Measurements from ENCODE around the gene RIMS4.

RIMS4 gene

DNA sequence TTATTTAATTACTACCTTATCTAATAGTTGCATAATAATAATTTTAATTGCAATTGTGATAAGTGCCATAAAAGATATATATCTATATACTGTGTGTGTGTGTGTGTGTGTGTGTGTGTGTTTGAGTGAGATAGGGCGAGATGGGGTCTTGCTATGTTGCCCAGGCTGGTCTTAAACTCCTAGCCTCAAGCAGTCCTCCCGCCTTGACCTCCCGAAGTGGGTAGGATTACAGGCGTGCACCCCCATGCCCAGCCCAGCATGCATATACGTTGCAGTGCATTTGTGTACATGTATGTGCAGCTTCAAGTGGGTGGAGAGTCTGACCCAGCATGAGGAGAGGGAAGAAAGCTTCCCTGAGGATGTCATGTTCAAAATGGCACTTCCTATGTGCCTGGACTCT lies 4.6 kb upstream of the RIMS4 start:
- no CpG with 5 or more reads among the region's 5 CpGs for WGBS (ENCODE audit: extremely low coverage, insufficient coverage, low lambda C conversion rate)
- no peaks in the 10 kb centered on the region for H3K4me1 ChIP-seq (ENCODE audit: control insufficient read depth, low read depth, low read length)
- no peak overlapping the region for H2BK15ac ChIP-seq (replicated peaks; ENCODE audit: low read depth)
- no peak overlapping the region for H3K4me2 ChIP-seq (ENCODE audit: low read length)
- H3K27me3 ChIP-seq (ENCODE audit: insufficient read depth, low read length, poor library complexity) = peaks cover 4% of the 10 kb centered on the region
- no peak overlapping the region for H3K9ac ChIP-seq (ENCODE audit: low read length)
- no peak overlapping the region for H2BK120ac ChIP-seq (ENCODE audit: low read depth, low read length)
- no peaks in the 10 kb centered on the region for H3K79me2 ChIP-seq (ENCODE audit: control insufficient read depth, insufficient read depth, low read length)
- no peak overlapping the region for H3K4ac ChIP-seq (ENCODE audit: low read depth, low read length)
- H3K18ac ChIP-seq (ENCODE audit: low read length) = no peak overlapping the region
- no peak overlapping the region for H3K27ac ChIP-seq (ENCODE audit: low read depth, low read length)
- H3K36me3 ChIP-seq (ENCODE audit: control insufficient read depth, insufficient read depth, low read length) = no peaks in the 10 kb centered on the region
- no peak overlapping the region for H2BK5ac ChIP-seq (ENCODE audit: low read length)
- H2AK5ac ChIP-seq (ENCODE audit: low read length) = no peak overlapping the region
- H4K5ac ChIP-seq (ENCODE audit: low read length) = no peak overlapping the region
- H3K79me1 ChIP-seq (ENCODE audit: low read length) = no peaks in the 10 kb centered on the region
- no peak overlapping the region for H4K8ac ChIP-seq (ENCODE audit: low read depth, low read length)
- no peak overlapping the region for H3K56ac ChIP-seq (ENCODE audit: low read length)
- DNase-seq = no peak
- no peak overlapping the region for H3K4me3 ChIP-seq (ENCODE audit: low read length)
- no peak overlapping the region for H3K23ac ChIP-seq (ENCODE audit: low read length)

DNA sequence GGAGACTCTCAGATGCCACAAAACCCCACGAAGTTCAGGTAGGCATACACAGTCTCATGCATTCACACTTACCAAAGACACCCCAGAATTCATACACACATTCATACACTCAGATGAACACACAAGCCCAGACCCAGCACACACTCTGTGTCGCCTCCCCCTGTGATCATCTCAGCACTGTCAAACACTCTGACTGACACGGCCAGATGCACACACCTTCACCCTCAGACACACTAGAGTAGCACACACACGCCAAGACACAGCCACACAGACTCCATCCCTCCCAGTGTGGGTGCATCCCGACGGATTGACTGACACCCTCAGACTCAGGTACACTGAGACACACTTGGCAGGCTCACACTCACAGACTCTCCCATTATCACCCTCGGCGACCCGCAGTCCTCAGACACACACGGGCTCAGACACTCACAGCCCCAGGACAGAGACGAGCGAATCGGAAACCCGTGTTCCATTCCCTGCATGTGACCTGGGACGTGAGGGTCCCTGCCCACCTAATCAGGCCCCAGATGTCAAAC lies 872 bp upstream of the RIMS4 start:
- Histone ChIP-seq H3K18ac (ENCODE audit: low read length) (no peak overlapping the region), H3K4me1 (ENCODE audit: control insufficient read depth, low read depth, low read length) (no peaks in the 10 kb centered on the region), H3K9ac (ENCODE audit: low read length) (no peak overlapping the region), H3K79me1 (ENCODE audit: low read length) (no peaks in the 10 kb centered on the region), H3K23ac (ENCODE audit: low read length) (no peak overlapping the region), H4K5ac (ENCODE audit: low read length) (no peak overlapping the region), H2BK120ac (ENCODE audit: low read depth, low read length) (no peak overlapping the region), H2BK15ac (replicated peaks; ENCODE audit: low read depth) (no peak overlapping the region), H3K36me3 (ENCODE audit: control insufficient read depth, insufficient read depth, low read length) (no peaks in the 10 kb centered on the region), H3K27ac (ENCODE audit: low read depth, low read length) (no peak overlapping the region), H3K4ac (ENCODE audit: low read depth, low read length) (no peak overlapping the region), H3K79me2 (ENCODE audit: control insufficient read depth, insufficient read depth, low read length) (no peaks in the 10 kb centered on the region), H2AK5ac (ENCODE audit: low read length) (no peak overlapping the region), H3K4me3 (ENCODE audit: low read length) (no peak overlapping the region), H2BK5ac (ENCODE audit: low read length) (no peak overlapping the region), H3K4me2 (ENCODE audit: low read length) (no peak overlapping the region), H4K8ac (ENCODE audit: low read depth, low read length) (no peak overlapping the region), H3K56ac (ENCODE audit: low read length) (no peak overlapping the region), H3K27me3 (ENCODE audit: insufficient read depth, low read length, poor library complexity) (peaks cover 11% of the 10 kb centered on the region)
- WGBS (ENCODE audit: extremely low coverage, insufficient coverage, low lambda C conversion rate) = no CpG with 5 or more reads among the region's 15 CpGs
- DNase-seq = no peak

- no peaks in the 10 kb centered on the region for H3K36me3 ChIP-seq (ENCODE audit: control insufficient read depth, insufficient read depth, low read length)
- no peak overlapping the region for H3K27ac ChIP-seq (ENCODE audit: low read depth, low read length)
- no CpG with 5 or more reads among the region's 49 CpGs for WGBS (ENCODE audit: extremely low coverage, insufficient coverage, low lambda C conversion rate)
- no peak overlapping the region for H3K4me3 ChIP-seq (ENCODE audit: low read length)
- H3K23ac ChIP-seq (ENCODE audit: low read length) = no peak overlapping the region
- peak; percentile 25 for DNase-seq
- peak overlapping the region; percentile 67 for H3K56ac ChIP-seq (ENCODE audit: low read length)
- no peak overlapping the region for H2BK120ac ChIP-seq (ENCODE audit: low read depth, low read length)
- no peaks in the 10 kb centered on the region for H3K4me1 ChIP-seq (ENCODE audit: control insufficient read depth, low read depth, low read length)
- no peak overlapping the region for H4K8ac ChIP-seq (ENCODE audit: low read depth, low read length)
- no peak overlapping the region for H2BK15ac ChIP-seq (replicated peaks; ENCODE audit: low read depth)
- H2AK5ac ChIP-seq (ENCODE audit: low read length) = no peak overlapping the region
- no peak overlapping the region for H2BK5ac ChIP-seq (ENCODE audit: low read length)
- no peaks in the 10 kb centered on the region for H3K79me1 ChIP-seq (ENCODE audit: low read length)
- H3K27me3 ChIP-seq (ENCODE audit: insufficient read depth, low read length, poor library complexity) = peaks cover 11% of the 10 kb centered on the region
- peak overlapping the region; percentile 70 for H3K18ac ChIP-seq (ENCODE audit: low read length)
- H3K4ac ChIP-seq (ENCODE audit: low read depth, low read length) = no peak overlapping the region
- H3K9ac ChIP-seq (ENCODE audit: low read length) = no peak overlapping the region
- H4K5ac ChIP-seq (ENCODE audit: low read length) = no peak overlapping the region
- peak overlapping the region; percentile 31 for H3K4me2 ChIP-seq (ENCODE audit: low read length)
- no peaks in the 10 kb centered on the region for H3K79me2 ChIP-seq (ENCODE audit: control insufficient read depth, insufficient read depth, low read length)
Observed at GRCh38 chr20:44810061-44810390, 320 bp downstream of the RIMS4 start.

DNA sequence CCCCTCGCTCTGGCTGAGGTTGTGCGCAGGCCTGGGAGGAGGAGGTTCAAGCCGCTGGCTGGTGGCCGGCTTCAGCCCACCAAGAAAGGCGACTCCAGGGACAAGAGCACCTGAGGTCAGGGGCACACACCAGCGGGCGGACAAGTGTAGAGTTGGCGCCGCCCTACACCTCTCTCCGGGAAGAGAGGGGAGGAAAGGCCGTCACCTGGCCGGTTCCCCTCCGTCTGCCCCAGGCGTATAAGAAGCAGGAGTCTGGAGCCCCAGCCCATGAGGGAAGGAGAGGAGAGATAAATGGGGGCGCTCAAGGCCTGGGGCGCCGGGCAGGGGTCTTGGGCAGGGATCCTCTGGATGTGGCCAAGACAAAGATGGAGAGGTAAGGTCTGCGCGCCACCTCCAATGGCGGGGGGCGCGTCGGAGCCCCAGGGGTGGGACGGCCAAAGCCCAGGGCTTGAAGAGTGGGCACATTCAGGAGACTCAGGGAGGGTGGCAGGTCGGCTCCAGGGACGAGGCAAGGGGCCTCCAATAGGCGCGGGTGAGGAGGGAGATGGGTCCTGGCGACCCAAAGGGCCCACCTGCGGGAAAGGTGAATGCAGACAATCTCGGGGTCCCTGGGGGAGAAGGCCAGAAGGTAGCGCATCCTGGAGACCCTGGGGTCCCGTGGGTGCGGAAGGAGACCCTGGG lies 826 bp downstream of the RIMS4 start:
- Histone ChIP-seq H3K23ac (ENCODE audit: low read length) (no peak overlapping the region), H3K27me3 (ENCODE audit: insufficient read depth, low read length, poor library complexity) (peaks cover 11% of the 10 kb centered on the region), H2BK120ac (ENCODE audit: low read depth, low read length) (no peak overlapping the region), H3K4me2 (ENCODE audit: low read length) (peak overlapping the region; percentile 70), H4K8ac (ENCODE audit: low read depth, low read length) (no peak overlapping the region), H3K4me3 (ENCODE audit: low read length) (no peak overlapping the region), H2BK5ac (ENCODE audit: low read length) (no peak overlapping the region), H3K9ac (ENCODE audit: low read length) (no peak overlapping the region), H3K79me1 (ENCODE audit: low read length) (no peaks in the 10 kb centered on the region), H3K36me3 (ENCODE audit: control insufficient read depth, insufficient read depth, low read length) (no peaks in the 10 kb centered on the region), H3K4ac (ENCODE audit: low read depth, low read length) (no peak overlapping the region), H3K18ac (ENCODE audit: low read length) (peak overlapping the region; percentile 70), H2AK5ac (ENCODE audit: low read length) (no peak overlapping the region), H4K5ac (ENCODE audit: low read length) (no peak overlapping the region), H2BK15ac (replicated peaks; ENCODE audit: low read depth) (no peak overlapping the region), H3K56ac (ENCODE audit: low read length) (peak overlapping the region; percentile 28), H3K27ac (ENCODE audit: low read depth, low read length) (no peak overlapping the region), H3K4me1 (ENCODE audit: control insufficient read depth, low read depth, low read length) (no peaks in the 10 kb centered on the region), H3K79me2 (ENCODE audit: control insufficient read depth, insufficient read depth, low read length) (no peaks in the 10 kb centered on the region)
- no CpG with 5 or more reads among the region's 34 CpGs for WGBS (ENCODE audit: extremely low coverage, insufficient coverage, low lambda C conversion rate)
- peak; percentile 14 for DNase-seq

GRCh38 chr20:44807684-44808056 lies 2.7 kb downstream of the RIMS4 start:
- H3K4me3 ChIP-seq (ENCODE audit: low read length) = no peak overlapping the region
- H3K9ac ChIP-seq (ENCODE audit: low read length) = no peak overlapping the region
- H2AK5ac ChIP-seq (ENCODE audit: low read length) = no peak overlapping the region
- no peak for DNase-seq
- H3K36me3 ChIP-seq (ENCODE audit: control insufficient read depth, insufficient read depth, low read length) = no peaks in the 10 kb centered on the region
- no peak overlapping the region for H2BK120ac ChIP-seq (ENCODE audit: low read depth, low read length)
- no peak overlapping the region for H2BK5ac ChIP-seq (ENCODE audit: low read length)
- H2BK15ac ChIP-seq (replicated peaks; ENCODE audit: low read depth) = no peak overlapping the region
- H3K4me1 ChIP-seq (ENCODE audit: control insufficient read depth, low read depth, low read length) = no peaks in the 10 kb centered on the region
- no peak overlapping the region for H3K18ac ChIP-seq (ENCODE audit: low read length)
- H3K27me3 ChIP-seq (ENCODE audit: insufficient read depth, low read length, poor library complexity) = peaks cover 11% of the 10 kb centered on the region
- H3K27ac ChIP-seq (ENCODE audit: low read depth, low read length) = no peak overlapping the region
- H3K4ac ChIP-seq (ENCODE audit: low read depth, low read length) = no peak overlapping the region
- no peaks in the 10 kb centered on the region for H3K79me1 ChIP-seq (ENCODE audit: low read length)
- H3K56ac ChIP-seq (ENCODE audit: low read length) = no peak overlapping the region
- no peaks in the 10 kb centered on the region for H3K79me2 ChIP-seq (ENCODE audit: control insufficient read depth, insufficient read depth, low read length)
- no CpG with 5 or more reads among the region's 4 CpGs for WGBS (ENCODE audit: extremely low coverage, insufficient coverage, low lambda C conversion rate)
- no peak overlapping the region for H4K8ac ChIP-seq (ENCODE audit: low read depth, low read length)
- H4K5ac ChIP-seq (ENCODE audit: low read length) = no peak overlapping the region
- H3K4me2 ChIP-seq (ENCODE audit: low read length) = no peak overlapping the region
- H3K23ac ChIP-seq (ENCODE audit: low read length) = no peak overlapping the region
